ENCODE measurements around the gene HSPA2.

DNA sequence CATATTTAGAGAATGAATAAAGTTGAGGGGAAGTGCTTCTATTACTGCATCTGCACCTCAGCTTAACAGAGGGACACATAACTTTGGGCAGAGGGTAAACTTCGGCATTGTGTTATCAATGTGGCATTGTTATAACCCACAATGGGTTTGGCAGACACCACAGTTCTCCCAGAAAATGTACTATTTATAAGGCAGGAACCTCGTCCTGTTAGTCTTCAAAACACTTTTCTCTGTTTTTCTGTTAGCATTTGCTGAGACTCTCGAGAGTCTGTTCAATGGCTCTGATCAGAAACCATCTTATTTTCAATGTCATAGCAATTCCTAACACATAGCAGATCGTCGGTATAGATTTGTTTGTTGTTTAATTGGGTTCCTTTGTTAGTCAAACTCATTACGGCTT, 23.2 kb downstream of the HSPA2 start:
- TF ChIP-seq POLR2AphosphoS5 (IDR thresholded peaks at IDR 0.05) = no peak
- TF ChIP-seq, protein P1, sequence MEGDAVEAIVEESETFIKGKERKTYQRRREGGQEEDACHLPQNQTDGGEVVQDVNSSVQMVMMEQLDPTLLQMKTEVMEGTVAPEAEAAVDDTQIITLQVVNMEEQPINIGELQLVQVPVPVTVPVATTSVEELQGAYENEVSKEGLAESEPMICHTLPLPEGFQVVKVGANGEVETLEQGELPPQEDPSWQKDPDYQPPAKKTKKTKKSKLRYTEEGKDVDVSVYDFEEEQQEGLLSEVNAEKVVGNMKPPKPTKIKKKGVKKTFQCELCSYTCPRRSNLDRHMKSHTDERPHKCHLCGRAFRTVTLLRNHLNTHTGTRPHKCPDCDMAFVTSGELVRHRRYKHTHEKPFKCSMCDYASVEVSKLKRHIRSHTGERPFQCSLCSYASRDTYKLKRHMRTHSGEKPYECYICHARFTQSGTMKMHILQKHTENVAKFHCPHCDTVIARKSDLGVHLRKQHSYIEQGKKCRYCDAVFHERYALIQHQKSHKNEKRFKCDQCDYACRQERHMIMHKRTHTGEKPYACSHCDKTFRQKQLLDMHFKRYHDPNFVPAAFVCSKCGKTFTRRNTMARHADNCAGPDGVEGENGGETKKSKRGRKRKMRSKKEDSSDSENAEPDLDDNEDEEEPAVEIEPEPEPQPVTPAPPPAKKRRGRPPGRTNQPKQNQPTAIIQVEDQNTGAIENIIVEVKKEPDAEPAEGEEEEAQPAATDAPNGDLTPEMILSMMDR (IDR thresholded peaks at IDR 0.05) = no peak

Measured in stomach (tissue), 4 donors.